Mucosa of descending colon (tissue), 3 donors: Measurements from ENCODE around the gene TRAPPC10. TPM values are rescaled to one million over a fixed set of nuclear protein-coding genes. Genes with fewer than 3 reads are reported as not detected.

Experiments
- ATAC-seq: fragments of 200-7000 bp; cut with Tn5 transposase; one replicate; pipeline ENCODE4 v1.9.1; 2020; ENCODE audit warnings: mild to moderate bottlenecking, moderate library complexity
- DNase-seq, 3 donors: peaks; one replicate each; pipeline ENCODE4 v3.0.0-alpha.2; 2020
- H3K36me3 ChIP-seq: fragments of 200-600 bp; one replicate; pipeline ENCODE4 v1.8.0; 2021; ENCODE audit warnings: low read depth, mild to moderate bottlenecking
- H3K4me1 ChIP-seq: fragments of 200-600 bp; one replicate; pipeline ENCODE4 v1.8.0; 2021; ENCODE audit warnings: low read depth, mild to moderate bottlenecking
- H3K4me3 ChIP-seq: fragments of 200-600 bp; one replicate; pipeline ENCODE4 v1.8.0; 2021; ENCODE audit warnings: mild to moderate bottlenecking
- H3K9me3 ChIP-seq: fragments of 200-600 bp; one replicate; pipeline ENCODE4 v1.8.0; 2021; ENCODE audit warnings: mild to moderate bottlenecking
- intact Hi-C, 2 donors: fragments of 100-400 bp; cut with DNase I in 1 of 2; cut with micrococcal nuclease in 1 of 2; formaldehyde crosslinking; loops; one replicate each; pipeline versions ENCODE4 v1.11.0 to v1.11.1; 2022; cut with DNase I, micrococcal nuclease
- total RNA-seq, 3 donors: library from RNA; stranded (reverse); fragmentation: NEBNext Ultra II Directional in 2 of 3; extraction: Animal tissue kit (Norgen Biotek cat#: 25700) in 2 of 3; gene quantifications; one replicate each; pipeline versions ENCODE4 v1.2.1 to v1.2.4, GENCODE V29; 2021 to 2023
- TF ChIP-seq, protein P1 (sequence below): fragments of 200-600 bp; IDR thresholded peaks from one replicate; pipeline ENCODE4 v1.8.0; 2022; ENCODE audit warnings: antibody characterized with exemption, mild to moderate bottlenecking
- donor health status: DM: no; HTN: no; CAD: no; lungs with moderate emphysema.
- donor health status: DM: no; HTN: no; CAD: no.
- donor health status: DM: no; HTN: yes; CAD: no.

Gene TRAPPC10
- total RNA-seq, 3 donors from 2014 or later: 57.7 to 86.8 (median 61.9) TPM

DNA sequence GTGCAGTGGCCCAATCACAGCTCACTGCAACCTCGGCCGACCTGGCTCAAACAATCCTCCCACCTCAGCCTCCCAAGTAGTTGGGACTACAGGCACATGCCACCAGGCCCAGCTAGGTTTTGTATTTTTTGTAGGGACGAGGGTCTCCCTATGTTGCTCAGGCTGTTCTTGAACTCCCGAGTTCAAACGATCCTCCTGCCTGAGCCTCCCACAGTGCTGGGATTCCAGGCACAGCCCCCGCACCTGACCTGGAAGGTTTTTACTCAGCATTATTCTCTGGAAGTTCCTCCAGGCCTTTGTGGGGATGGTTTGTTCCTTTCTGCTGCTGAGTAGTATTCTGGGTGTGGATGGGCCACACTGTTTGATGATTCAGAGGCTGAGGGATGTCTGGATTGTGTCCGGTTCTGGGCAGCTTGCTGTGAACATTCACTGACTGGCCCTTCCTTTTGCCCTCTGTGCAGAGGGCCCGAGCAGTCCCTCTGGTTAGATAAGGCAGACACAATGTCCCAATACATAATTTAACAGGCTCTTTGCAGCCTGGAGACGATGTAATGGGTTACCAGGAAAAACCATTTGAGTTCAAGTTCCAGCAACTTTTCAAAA, 6.0 kb upstream of the TRAPPC10 start:
- TF ChIP-seq, protein P1, sequence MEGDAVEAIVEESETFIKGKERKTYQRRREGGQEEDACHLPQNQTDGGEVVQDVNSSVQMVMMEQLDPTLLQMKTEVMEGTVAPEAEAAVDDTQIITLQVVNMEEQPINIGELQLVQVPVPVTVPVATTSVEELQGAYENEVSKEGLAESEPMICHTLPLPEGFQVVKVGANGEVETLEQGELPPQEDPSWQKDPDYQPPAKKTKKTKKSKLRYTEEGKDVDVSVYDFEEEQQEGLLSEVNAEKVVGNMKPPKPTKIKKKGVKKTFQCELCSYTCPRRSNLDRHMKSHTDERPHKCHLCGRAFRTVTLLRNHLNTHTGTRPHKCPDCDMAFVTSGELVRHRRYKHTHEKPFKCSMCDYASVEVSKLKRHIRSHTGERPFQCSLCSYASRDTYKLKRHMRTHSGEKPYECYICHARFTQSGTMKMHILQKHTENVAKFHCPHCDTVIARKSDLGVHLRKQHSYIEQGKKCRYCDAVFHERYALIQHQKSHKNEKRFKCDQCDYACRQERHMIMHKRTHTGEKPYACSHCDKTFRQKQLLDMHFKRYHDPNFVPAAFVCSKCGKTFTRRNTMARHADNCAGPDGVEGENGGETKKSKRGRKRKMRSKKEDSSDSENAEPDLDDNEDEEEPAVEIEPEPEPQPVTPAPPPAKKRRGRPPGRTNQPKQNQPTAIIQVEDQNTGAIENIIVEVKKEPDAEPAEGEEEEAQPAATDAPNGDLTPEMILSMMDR: no peak
- Histone ChIP-seq H3K36me3 (no peaks in the 10 kb centered on the region), H3K9me3 (no peaks in the 10 kb centered on the region), H3K4me1 (peaks cover 4% of the 10 kb centered on the region), H3K4me3 (no peak overlapping the region)
- ATAC-seq (peak; percentile 72), DNase-seq (no peak)
- intact Hi-C loops: no loop called here

DNA sequence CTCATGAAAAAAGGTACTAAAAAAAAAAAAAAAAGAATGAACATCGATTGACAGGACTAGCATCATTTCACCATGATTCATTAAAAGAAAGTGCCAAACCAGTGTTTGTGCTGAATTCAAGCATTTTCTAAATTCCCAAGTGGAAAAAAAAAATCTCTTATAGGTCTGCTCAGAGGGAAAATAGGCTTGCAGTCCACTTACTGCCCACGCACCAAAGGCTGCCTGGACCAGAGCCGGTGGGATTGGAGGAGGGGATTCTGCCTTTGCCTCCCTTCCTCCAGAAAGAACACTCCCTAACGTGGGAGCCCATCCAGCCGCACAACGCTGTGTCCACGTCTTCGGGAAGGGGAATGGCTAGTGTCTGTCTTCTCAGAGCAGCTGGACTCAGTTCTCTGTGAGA, 5.5 kb upstream of the TRAPPC10 start:
- Histone ChIP-seq H3K4me3 (no peak overlapping the region), H3K36me3 (no peaks in the 10 kb centered on the region), H3K4me1 (peaks cover 6% of the 10 kb centered on the region), H3K9me3 (no peaks in the 10 kb centered on the region)
- DNase-seq (no peak), ATAC-seq (no peak)
- intact Hi-C loops: no loop called here
- TF ChIP-seq, protein P1: no peak

DNA sequence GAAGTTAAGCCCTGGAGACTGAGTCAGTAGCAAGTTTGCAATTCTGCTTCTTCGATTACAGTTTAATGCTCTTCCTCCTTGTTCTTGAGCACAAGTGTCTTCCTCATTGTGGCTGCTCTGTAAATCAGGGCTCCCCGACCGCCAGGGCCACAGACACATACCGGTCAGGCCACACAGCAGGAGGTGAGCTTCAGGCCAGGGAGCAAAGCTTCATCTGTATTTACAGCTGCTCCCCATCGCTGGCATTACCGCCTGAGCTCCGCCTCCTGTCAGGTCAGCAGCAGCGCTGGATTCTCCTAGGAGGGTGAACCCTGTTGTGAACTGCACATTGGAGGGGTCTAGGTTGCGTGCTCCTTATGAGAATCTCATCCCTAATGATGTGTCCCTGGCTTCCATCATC, 1.7 kb upstream of the TRAPPC10 start:
- no peaks in the 10 kb centered on the region for H3K9me3 ChIP-seq
- no peak for DNase-seq
- H3K4me3 ChIP-seq: no peak overlapping the region
- intact Hi-C loops: no loop called here
- H3K4me1 ChIP-seq: peaks cover 22% of the 10 kb centered on the region
- ATAC-seq: no peak
- TF ChIP-seq, protein P1: no peak
- H3K36me3 ChIP-seq: no peaks in the 10 kb centered on the region

DNA sequence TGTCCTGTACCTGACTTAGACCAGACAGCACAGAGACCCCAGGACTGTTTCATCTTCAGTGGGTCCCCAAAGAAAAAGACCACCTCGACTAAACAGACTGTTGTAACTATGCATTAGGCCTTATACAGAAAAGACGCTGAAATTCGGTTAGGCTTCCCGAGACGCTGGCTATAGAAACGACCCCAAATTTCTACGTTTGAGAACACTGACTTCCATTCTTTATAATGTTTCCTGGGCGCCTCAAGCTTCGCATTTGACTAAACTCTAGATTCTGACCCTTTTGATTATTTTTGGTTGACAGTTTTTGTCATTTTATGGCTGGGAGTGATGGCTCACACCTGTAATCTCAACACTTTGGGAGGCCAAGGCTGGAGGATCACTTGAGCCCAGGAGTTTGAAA, 986 bp upstream of the TRAPPC10 start:
- H3K9me3 ChIP-seq: no peaks in the 10 kb centered on the region
- peaks cover 25% of the 10 kb centered on the region for H3K4me1 ChIP-seq
- TF ChIP-seq, protein P1: no peak
- H3K4me3 ChIP-seq: peak overlapping the region; percentile 85
- no peaks in the 10 kb centered on the region for H3K36me3 ChIP-seq
- intact Hi-C loops: no loop called here
- DNase-seq: no peak
- no peak for ATAC-seq

DNA sequence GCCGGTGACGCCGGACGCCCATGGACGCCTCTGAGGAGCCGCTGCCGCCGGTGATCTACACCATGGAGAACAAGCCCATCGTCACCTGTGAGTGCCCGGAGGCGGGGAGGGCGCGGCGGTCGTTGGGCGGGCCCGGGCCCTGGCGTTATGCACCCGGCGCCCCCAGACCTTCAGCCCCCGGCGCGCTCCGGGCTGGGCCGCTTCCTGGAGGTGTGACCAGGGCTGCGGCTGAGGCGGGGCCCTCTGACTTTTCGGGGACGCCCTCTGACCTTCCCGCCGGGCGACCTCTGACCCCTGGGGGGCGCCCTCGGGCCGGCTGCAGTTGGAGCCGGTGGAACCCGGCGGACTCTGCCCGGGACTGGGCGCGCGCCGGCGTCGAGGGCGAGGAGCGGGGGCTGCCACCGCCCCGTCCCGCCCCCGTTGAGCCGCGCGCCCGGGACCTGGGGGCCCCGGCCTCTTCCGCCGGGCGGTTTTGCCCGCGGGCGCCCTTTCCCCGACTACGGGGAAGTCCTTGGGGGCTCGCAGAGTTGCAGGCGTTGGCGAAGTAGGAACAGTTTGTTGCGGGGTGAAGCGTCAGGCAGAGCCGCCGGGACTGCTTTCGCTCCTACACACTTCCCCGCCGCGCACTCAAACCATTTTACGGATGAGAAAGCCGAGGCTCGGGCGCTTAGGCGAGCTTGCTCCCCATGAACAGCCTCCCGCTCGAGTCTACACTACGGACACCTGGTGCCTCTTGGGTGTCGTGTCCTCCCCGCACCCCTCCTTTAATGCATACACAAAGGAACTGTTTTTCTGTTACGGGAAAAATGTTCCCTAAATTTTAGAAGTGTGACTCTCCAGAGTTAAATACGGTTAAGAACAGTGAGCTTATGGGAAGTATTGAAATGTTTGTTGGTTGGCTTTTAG, 618 bp downstream of the TRAPPC10 start:
- Histone ChIP-seq H3K36me3 (no peaks in the 10 kb centered on the region), H3K4me1 (peaks cover 33% of the 10 kb centered on the region), H3K9me3 (no peaks in the 10 kb centered on the region), H3K4me3 (peak overlapping the region; percentile 85)
- TF ChIP-seq, protein P1: no peak
- intact Hi-C loops: no loop called here
- ATAC-seq: peak; percentile 81
- peak; percentile 76 to 90 (median 89) for DNase-seq
